Naive thymus-derived CD4-positive, alpha-beta T cell (primary cell): Measurements from ENCODE around the gene PITPNM3. TPM values are rescaled to one million over a fixed set of nuclear protein-coding genes. Genes with fewer than 3 reads are reported as not detected.

Experiments used
- ATAC-seq: fragments of 150-1000 bp; cut with Tn5 transposase; 2 replicates; pipeline ENCODE4 v1.10.0; 2021; ENCODE audit warnings: mild to moderate bottlenecking, moderate library complexity
- CTCF ChIA-PET: fragments of 350-600 bp; sonication (Branson Sonifier 250); formaldehyde crosslinking; loops from one replicate; lab custom pipeline; 2021; ENCODE audit warnings: antibody characterized with exemption; lab: Charles Lee
- POLR2A ChIA-PET: fragments of 350-600 bp; sonication (Branson Sonifier 250); formaldehyde crosslinking; loops from one replicate; lab custom pipeline; 2021; ENCODE audit warnings: antibody characterized with exemption, inconsistent platforms; lab: Charles Lee
- DNase-seq, 9 donors: peaks; one replicate each; pipeline versions ENCODE4 v3.0.0 to v3.0.0-alpha.2; 2020 to 2022; ENCODE audit warnings: mixed read lengths in 1 of 9
- H3K27ac ChIP-seq: one replicate; pipeline ENCODE4 v1.7.0; 2013; ENCODE audit warnings: mild to moderate bottlenecking, low read depth, low read length, moderate library complexity
- H3K27me3 ChIP-seq, 2 donors: one replicate each; pipeline ENCODE4 v1.7.0; 2013; ENCODE audit warnings: low read length in 2 of 2, mild to moderate bottlenecking in 2 of 2, moderate library complexity in 2 of 2; ENCODE audit not compliant: control insufficient read depth in 2 of 2, insufficient read depth in 2 of 2
- H3K36me3 ChIP-seq, 3 experiments: 1 replicate in 2 of 3; 2 replicates in 1 of 3; pipeline ENCODE4 v1.7.0; 2013; ENCODE audit warnings: low read length in 3 of 3, mild to moderate bottlenecking in 3 of 3, moderate library complexity in 1 of 3; ENCODE audit not compliant: insufficient read depth in 3 of 3, control insufficient read depth in 2 of 3
- H3K4me1 ChIP-seq, 2 donors: one replicate each; pipeline ENCODE4 v1.7.0; 2013; ENCODE audit warnings: low read length in 2 of 2, mild to moderate bottlenecking in 2 of 2, moderate library complexity in 1 of 2; ENCODE audit not compliant: control insufficient read depth in 2 of 2, insufficient read depth in 2 of 2
- H3K4me3 ChIP-seq: 2 replicates; pipeline ENCODE4 v1.7.0; 2013; ENCODE audit warnings: mild to moderate bottlenecking, low read length
- H3K9me3 ChIP-seq, 3 experiments: 1 replicate in 2 of 3; 2 replicates in 1 of 3; pipeline ENCODE4 v1.7.0; 2013; ENCODE audit warnings: low read length in 3 of 3; ENCODE audit not compliant: control insufficient read depth in 2 of 3
- H3K27ac Mint-ChIP-seq, 9 donors: one replicate each; pipeline ENCODE4 v1.8.0; 2020 to 2022; ENCODE audit warnings: mixed read lengths in 9 of 9, mild to moderate bottlenecking in 8 of 9, moderate library complexity in 5 of 9, inconsistent platforms in 2 of 9
- H3K27me3 Mint-ChIP-seq, 5 donors: one replicate each; pipeline ENCODE4 v1.8.0; 2021 to 2022; ENCODE audit warnings: mixed read lengths in 5 of 5, mild to moderate bottlenecking in 1 of 5
- H3K36me3 Mint-ChIP-seq, 5 donors: one replicate each; pipeline ENCODE4 v1.8.0; 2020 to 2022; ENCODE audit warnings: mixed read lengths in 5 of 5, mild to moderate bottlenecking in 3 of 5, inconsistent platforms in 1 of 5
- H3K4me1 Mint-ChIP-seq, 7 donors: one replicate each; pipeline ENCODE4 v1.8.0; 2020 to 2022; ENCODE audit warnings: mixed read lengths in 7 of 7, mild to moderate bottlenecking in 3 of 7, inconsistent platforms in 1 of 7
- H3K4me3 Mint-ChIP-seq, 10 donors: one replicate each; pipeline ENCODE4 v1.8.0; 2020 to 2022; ENCODE audit warnings: mild to moderate bottlenecking in 10 of 10, mixed read lengths in 10 of 10, moderate library complexity in 6 of 10, inconsistent platforms in 2 of 10
- H3K9me3 Mint-ChIP-seq, 11 donors: one replicate each; pipeline ENCODE4 v1.8.0; 2020 to 2022; ENCODE audit warnings: mixed read lengths in 11 of 11, mild to moderate bottlenecking in 4 of 11, inconsistent platforms in 1 of 11, moderate library complexity in 1 of 11
- intact Hi-C, 2 donors: fragments of 100-400 bp; cut with micrococcal nuclease; formaldehyde crosslinking; loops; one replicate each; pipeline ENCODE4 v1.15.1; 2023
- polyA plus RNA-seq, 2 donors: library from polyadenylated mRNA; unstranded; fragments of 300-500 nt; fragmentation: Illumina TruSeq; gene quantifications; one replicate each; pipeline ENCODE4 v1.2.3, GENCODE V29; 2021
- total RNA-seq, 6 experiments: library from RNA in 5 of 6; stranded (reverse) in 5 of 6; gene quantifications; 1 replicate in 5 of 6; 2 replicates in 1 of 6; pipeline ENCODE4 v1.2.3 and lab custom pipeline; 2021 to 2026

Gene PITPNM3
- total and polyA plus RNA-seq, 7 experiments from 2014 or later = 0.04 to 0.58 (median 0.50) TPM; not detected in 1

GRCh38 chr17:6455321-6455705 is 101.0 kb downstream of the PITPNM3 start:
- peak in 7 of 9 donors; percentile 33 to 62 (median 60) for DNase-seq
- POLR2A ChIA-PET = interaction anchor here (1.9 to 2.1 kb wide), 2 partner anchors 10 to 871 kb away, joined by 6 to 9 read pairs; partner anchors contain the start of genes NLRP1 and PIMREG
- peak overlapping the region; percentile 63 for H3K27ac ChIP-seq
- H3K9me3 ChIP-seq = no peaks in the 10 kb centered on the region
- peaks cover 0 to 8% of the 10 kb centered on the region in 2 donors for H3K4me1 ChIP-seq
- H3K36me3 ChIP-seq = no peaks in the 10 kb centered on the region
- H3K4me3 ChIP-seq = peak overlapping the region; percentile 27
- CTCF ChIA-PET = interaction anchor here (0.6 kb wide), 1 partner anchor 970 kb away, joined by 3 read pairs; no protein-coding TSS in a partner anchor
- H3K9me3 Mint-ChIP-seq = no peaks in the 10 kb centered on the region
- H3K4me1 Mint-ChIP-seq = peaks cover 7 to 34% (median 27%) of the 10 kb centered on the region in 7 donors
- peak overlapping the region; percentile 33 to 81 (median 68) for H3K4me3 Mint-ChIP-seq
- peaks cover 0 to 27% (median 0%) of the 10 kb centered on the region in 5 donors for H3K27me3 Mint-ChIP-seq
- H3K27me3 ChIP-seq = no peaks in the 10 kb centered on the region
- intact Hi-C loops = loop anchor here in 1 of 2 donors (1.0 kb wide), 1 partner anchor 11 kb away; the partner anchor contains the start of gene PIMREG
- peaks cover 0 to 3% (median 0%) of the 10 kb centered on the region in 5 donors for H3K36me3 Mint-ChIP-seq
- ATAC-seq = peak; percentile 87
- peak overlapping the region in 6 of 9 donors; percentile 73 to 91 (median 80) for H3K27ac Mint-ChIP-seq

DNA sequence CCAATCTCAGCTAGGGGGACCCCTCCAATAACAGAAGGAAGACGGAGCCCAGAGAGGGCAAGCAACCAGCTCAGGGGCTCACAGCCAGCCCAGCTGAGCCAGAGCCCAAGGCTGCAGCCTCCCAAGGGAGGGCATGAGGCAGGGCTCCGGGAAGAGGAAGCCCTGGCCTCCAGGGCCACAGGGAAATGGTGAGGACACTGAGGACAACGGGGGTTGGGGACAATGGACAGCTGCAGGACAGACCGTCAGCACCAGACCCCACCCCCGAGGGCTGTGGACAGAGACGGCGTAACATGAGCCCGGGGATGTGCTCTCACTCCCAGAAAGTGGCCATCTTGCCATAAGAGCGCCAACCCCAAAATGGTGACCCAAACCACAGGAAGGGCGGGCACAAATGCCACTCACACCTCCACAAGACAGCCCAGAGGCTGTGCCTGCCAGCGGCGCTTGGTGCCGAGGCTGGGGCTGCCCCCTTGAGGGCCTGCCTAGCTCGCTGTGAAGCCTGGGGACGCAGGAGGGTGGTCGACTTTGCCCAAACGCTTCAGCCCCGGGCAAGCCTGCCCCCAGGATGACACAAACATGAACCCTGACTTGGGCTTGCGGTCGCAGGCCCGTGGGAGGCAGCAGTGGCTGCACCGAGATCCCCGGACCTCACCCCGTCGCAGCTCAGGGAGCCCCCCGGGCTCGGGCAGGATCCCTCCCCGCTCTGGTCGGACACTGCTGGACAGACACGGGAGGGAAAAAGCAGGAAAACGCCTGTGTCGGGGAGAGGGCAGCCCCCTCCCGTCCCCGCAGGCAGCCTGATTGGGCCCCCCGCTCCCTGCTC is 101.6 kb downstream of the PITPNM3 start:
- peaks cover 0 to 8% of the 10 kb centered on the region in 2 donors for H3K4me1 ChIP-seq
- H3K9me3 Mint-ChIP-seq = no peaks in the 10 kb centered on the region
- ATAC-seq (peak; percentile 23), DNase-seq (peak in 1 of 9 donors; percentile 18)
- CTCF ChIA-PET = no interaction called here
- no peaks in the 10 kb centered on the region for H3K36me3 ChIP-seq
- peaks cover 6 to 34% (median 27%) of the 10 kb centered on the region in 7 donors for H3K4me1 Mint-ChIP-seq
- peak overlapping the region in 7 of 9 donors; percentile 9 to 90 (median 79) for H3K27ac Mint-ChIP-seq
- peak overlapping the region; percentile 27 for H3K4me3 ChIP-seq
- peaks cover 0 to 3% (median 0%) of the 10 kb centered on the region in 5 donors for H3K36me3 Mint-ChIP-seq
- H3K27ac ChIP-seq = peak overlapping the region; percentile 63
- H3K27me3 Mint-ChIP-seq = peaks cover 0 to 27% (median 0%) of the 10 kb centered on the region in 5 donors
- H3K9me3 ChIP-seq = no peaks in the 10 kb centered on the region
- peak overlapping the region in 8 of 10 donors; percentile 50 to 77 (median 64) for H3K4me3 Mint-ChIP-seq
- POLR2A ChIA-PET = interaction anchor here (0.9 to 2.1 kb wide), 3 partner anchors 7 to 871 kb away, joined by 3 to 9 read pairs (median 6); partner anchors contain the start of genes NLRP1 and PIMREG
- no peaks in the 10 kb centered on the region for H3K27me3 ChIP-seq
- intact Hi-C loops = loop anchor here in 1 of 2 donors (1.0 kb wide), 1 partner anchor 10 kb away; the partner anchor contains the start of gene PIMREG

DNA sequence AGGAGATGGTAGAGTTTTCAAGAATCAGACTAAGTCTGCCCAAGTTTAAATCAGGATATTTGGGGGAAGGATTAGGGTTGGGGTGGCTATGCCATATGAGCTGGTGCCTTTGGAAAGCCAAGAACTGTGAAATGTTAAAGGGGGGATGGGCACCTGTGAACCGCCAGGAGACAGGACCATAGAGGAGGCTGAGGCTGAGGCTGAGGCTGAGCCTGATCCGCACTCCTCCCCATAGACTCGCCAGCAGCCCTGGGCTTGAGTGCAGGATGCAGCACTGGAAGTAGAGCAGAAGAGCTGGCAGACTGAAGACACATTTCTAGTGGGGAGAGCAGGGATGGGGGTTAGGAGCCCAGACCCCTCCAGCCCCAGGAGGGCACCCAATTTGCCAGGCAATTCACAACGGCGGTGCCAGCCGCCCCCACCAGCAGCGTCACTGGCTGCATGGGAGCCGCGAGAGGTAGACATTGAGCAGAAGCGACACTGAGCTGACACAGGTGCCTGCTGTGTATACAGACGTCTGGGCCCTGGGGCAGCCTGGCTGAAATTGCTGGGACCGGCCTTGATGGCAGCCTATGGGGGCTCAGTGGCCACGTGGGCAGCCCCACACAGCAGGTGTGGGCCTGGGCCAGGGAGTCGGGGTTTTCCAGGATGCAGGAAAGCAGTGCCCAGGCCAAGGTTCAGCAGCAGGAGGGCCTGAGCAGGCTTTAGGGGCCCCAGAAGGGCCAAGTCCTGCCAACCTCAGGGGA is 102.9 kb downstream of the PITPNM3 start:
- no peak overlapping the region for H3K4me3 ChIP-seq
- no peak overlapping the region for H3K27ac ChIP-seq
- Mint-ChIP-seq H3K36me3 (peaks cover 0 to 3% (median 0%) of the 10 kb centered on the region in 5 donors), H3K27me3 (peaks cover 0 to 27% (median 0%) of the 10 kb centered on the region in 5 donors), H3K27ac (peak overlapping the region in 8 of 9 donors; percentile 36 to 90 (median 83)), H3K4me1 (peaks cover 6 to 34% (median 27%) of the 10 kb centered on the region in 7 donors), H3K9me3 (no peaks in the 10 kb centered on the region), H3K4me3 (peak overlapping the region in 7 of 10 donors; percentile 13 to 74 (median 55))
- H3K9me3 ChIP-seq = no peaks in the 10 kb centered on the region
- CTCF ChIA-PET = no interaction called here
- intact Hi-C loops = no loop called here
- no peaks in the 10 kb centered on the region for H3K36me3 ChIP-seq
- DNase-seq (no peak), ATAC-seq (no peak)
- POLR2A ChIA-PET = interaction anchor here (0.9 to 1.1 kb wide), 2 partner anchors 9 to 13 kb away, joined by 3 read pairs; no protein-coding TSS in a partner anchor
- H3K27me3 ChIP-seq = no peaks in the 10 kb centered on the region
- peaks cover 0 to 8% of the 10 kb centered on the region in 2 donors for H3K4me1 ChIP-seq

DNA sequence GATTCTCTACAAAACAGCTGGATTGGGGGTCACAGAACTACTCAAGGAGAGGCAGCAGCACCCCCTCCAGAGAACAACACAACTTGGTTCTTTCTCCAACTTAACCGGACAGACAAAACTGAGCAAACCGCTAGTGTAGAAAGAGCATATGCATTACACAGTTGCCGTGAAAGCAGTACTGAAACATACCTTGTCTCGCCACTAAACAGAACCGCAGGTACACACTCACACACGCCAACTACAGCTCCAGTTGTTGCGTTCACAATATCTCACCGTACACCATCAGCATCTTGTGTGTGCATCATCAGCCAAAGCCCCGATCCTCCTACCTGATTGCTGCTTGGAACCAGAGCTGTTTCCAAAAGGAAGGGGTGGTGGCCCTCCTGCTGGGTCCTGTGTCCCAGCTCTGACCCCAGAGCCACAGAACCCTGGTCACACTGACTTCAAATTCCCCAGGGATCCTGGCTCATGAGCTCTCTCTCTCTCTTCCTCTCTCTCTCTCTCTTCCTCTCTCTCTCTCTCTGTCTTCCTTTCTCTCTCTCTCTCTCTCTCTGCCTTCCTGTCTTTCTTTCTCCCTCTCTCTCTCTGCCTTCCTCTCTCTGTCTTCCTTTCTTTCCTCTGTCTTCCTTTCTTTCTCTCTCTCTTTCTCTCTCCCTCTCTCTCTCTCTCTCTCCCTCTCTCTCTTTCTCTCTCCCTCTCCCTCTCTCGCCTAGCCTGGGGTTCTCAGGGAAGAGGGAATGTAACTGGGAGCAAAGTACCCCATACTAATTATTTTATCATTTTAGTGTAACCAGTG is 103.7 kb downstream of the PITPNM3 start:
- Mint-ChIP-seq H3K36me3 (peaks cover 0 to 3% (median 0%) of the 10 kb centered on the region in 5 donors), H3K4me1 (peaks cover 6 to 34% (median 27%) of the 10 kb centered on the region in 7 donors), H3K27ac (peak overlapping the region in 8 of 9 donors; percentile 36 to 90 (median 84)), H3K9me3 (no peaks in the 10 kb centered on the region), H3K27me3 (peaks cover 0 to 27% (median 0%) of the 10 kb centered on the region in 5 donors), H3K4me3 (peak overlapping the region in 2 of 10 donors; percentile 36 to 57)
- ChIA-PET CTCF (no interaction called here), POLR2A (interaction anchor here (1.1 kb wide), 1 partner anchor 12 kb away, joined by 3 read pairs; no protein-coding TSS in a partner anchor)
- DNase-seq = no peak
- no peak overlapping the region for H3K4me3 ChIP-seq
- intact Hi-C loops = no loop called here
- no peak overlapping the region for H3K27ac ChIP-seq
- H3K4me1 ChIP-seq = peaks cover 0 to 8% of the 10 kb centered on the region in 2 donors
- no peaks in the 10 kb centered on the region for H3K36me3 ChIP-seq
- ATAC-seq = no peak
- H3K27me3 ChIP-seq = no peaks in the 10 kb centered on the region
- no peaks in the 10 kb centered on the region for H3K9me3 ChIP-seq

GRCh38 chr17:6450926-6451832 is 105.2 kb downstream of the PITPNM3 start:
- H3K4me3 Mint-ChIP-seq = no peak overlapping the region
- CTCF ChIA-PET = no interaction called here

More at GRCh38 chr17:6450926-6451832, 105.2 kb downstream of the PITPNM3 start:
- H3K36me3 Mint-ChIP-seq = peaks cover 0 to 3% (median 0%) of the 10 kb centered on the region in 5 donors
- Histone ChIP-seq H3K9me3 (no peaks in the 10 kb centered on the region), H3K27me3 (no peaks in the 10 kb centered on the region), H3K4me3 (no peak overlapping the region), H3K36me3 (no peaks in the 10 kb centered on the region), H3K4me1 (peaks cover 0 to 8% of the 10 kb centered on the region in 2 donors), H3K27ac (no peak overlapping the region)
- H3K27me3 Mint-ChIP-seq = peaks cover 0 to 21% (median 0%) of the 10 kb centered on the region in 5 donors
- intact Hi-C loops = no loop called here
- ATAC-seq (no peak), DNase-seq (no peak)
- H3K4me1 Mint-ChIP-seq = peaks cover 2 to 30% (median 17%) of the 10 kb centered on the region in 7 donors
- POLR2A ChIA-PET = no interaction called here
- H3K9me3 Mint-ChIP-seq = no peaks in the 10 kb centered on the region
- peak overlapping the region in 5 of 9 donors; percentile 8 to 52 (median 35) for H3K27ac Mint-ChIP-seq
